Psoas muscle (tissue), 8 donors: ENCODE results near the gene PUDP. TPM values are rescaled to one million over a fixed set of nuclear protein-coding genes. Genes with fewer than 3 reads are reported as not detected.
A peak's percentile ranks its signal among the peaks of the same experiment; 100 is the strongest.
"Not testable (repeated sequence)": the region's sequence is repeated elsewhere in the genome, so short reads cannot be mapped to it uniquely, and the experiment has no call there.

ENCODE experiments used
- ATAC-seq, 4 donors: fragments of 200-7000 bp; cut with Tn5 transposase; one replicate each; pipeline ENCODE4 v1.9.1; 2020; ENCODE audit warnings: moderate library complexity in 3 of 4, mild to moderate bottlenecking in 2 of 4
- DNase-seq, 2 donors: peaks; one replicate each; pipeline ENCODE4 v3.0.0-alpha.2; 2020
- H3K27ac ChIP-seq: fragments of 200-600 bp; one replicate; pipeline ENCODE4 v1.8.0; 2022
- H3K27me3 ChIP-seq, 3 donors: fragments of 200-600 bp in 1 of 3; one replicate each; pipeline versions ENCODE4 v1.6.1 to v1.8.0; 2013 to 2022; ENCODE audit warnings: low read length in 2 of 3, mild to moderate bottlenecking in 2 of 3, moderate library complexity in 1 of 3; ENCODE audit not compliant: insufficient read depth in 3 of 3
- H3K36me3 ChIP-seq, 2 donors: fragments of 200-600 bp in 1 of 2; one replicate each; pipeline versions ENCODE4 v1.6.1 to v1.8.0; 2013 to 2022; ENCODE audit warnings: low read depth in 1 of 2, mild to moderate bottlenecking in 1 of 2, moderate library complexity in 1 of 2; ENCODE audit not compliant: insufficient read depth in 1 of 2
- H3K4me1 ChIP-seq: fragments of 200-600 bp; one replicate; pipeline ENCODE4 v1.8.0; 2022
- H3K4me3 ChIP-seq: fragments of 200-600 bp; one replicate; pipeline ENCODE4 v1.8.0; 2022; ENCODE audit warnings: mild to moderate bottlenecking
- H3K9me3 ChIP-seq: fragments of 200-600 bp; one replicate; pipeline ENCODE4 v1.8.0; 2022
- CTCF ChIP-seq: fragments of 200-600 bp; IDR thresholded peaks from one replicate; pipeline ENCODE4 v1.8.0; 2022; ENCODE audit warnings: antibody characterized with exemption
- WGBS, 3 donors: extraction: QIAGEN DNeasy Blood & Tissue Kit; methylation state at CpG; one replicate each; pipeline versions ENCODE4 v1.1.6 to v1.1.7; 2013; 5-methylcytosine and 5-hydroxymethylcytosine counted together
- intact Hi-C, 2 donors: fragments of 100-400 bp; cut with DNase I; formaldehyde crosslinking; loops; one replicate each; pipeline versions ENCODE4 v1.11.0 to v1.14.2; 2022
- polyA plus RNA-seq, 3 donors: library from polyadenylated mRNA; stranded (reverse); fragments of 200-250 nt; gene quantifications; one replicate each; pipeline ENCODE4 v1.2.3, GENCODE V29; 2013
- total RNA-seq, 4 donors: library from RNA; stranded (reverse); fragmentation: NEBNext Ultra II Directional in 2 of 4; extraction: Animal tissue kit (Norgen Biotek cat#: 25700) in 2 of 4; gene quantifications; one replicate each; pipeline versions ENCODE4 v1.2.1 to v1.2.4, GENCODE V29; 2021 to 2023
- donor health status: healthy with polysubstance abuse.
- donor health status: DM: no; HTN: no; CAD: no; lungs with moderate emphysema.
- donor health status: Bipolar disorder and iron deficiency.
- donor health status: healthy.
- donor health status: DM: yes; HTN: yes; CAD: no.
- donor health status: DM: no; HTN: no; CAD: no.
- donor health status: DM: no; HTN: no; CAD: no.
- donor health status: DM: yes; HTN: yes; CAD: no.

Gene PUDP
- total and polyA plus RNA-seq, 7 donors: 17.2 to 34.0 (median 21.4) TPM

DNA sequence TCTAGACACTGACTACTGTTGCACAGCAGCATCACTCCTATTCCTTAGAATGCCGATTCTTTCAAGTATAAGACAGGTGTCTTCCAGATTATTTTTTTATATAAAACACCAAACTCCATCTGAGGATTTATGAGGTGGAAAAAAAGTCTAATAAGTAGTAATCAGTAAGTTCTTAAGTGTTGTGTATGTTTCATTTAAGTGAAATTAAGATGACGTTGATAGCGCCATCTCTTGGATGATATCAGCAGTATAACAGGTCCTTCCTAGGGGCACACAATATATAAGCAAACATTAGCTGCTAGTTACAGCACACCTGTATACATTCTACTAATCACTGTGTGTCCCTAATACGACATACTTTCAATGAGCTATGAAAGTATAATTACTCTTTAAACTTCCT lies 100.0 kb downstream of the PUDP start:
- WGBS, 3 donors: 92 to 96% (median 93%) methylated on average over 4 of the region's 4 CpGs
- no peak overlapping the region for H3K27ac ChIP-seq
- H3K27me3 ChIP-seq: no peaks in the 10 kb centered on the region
- DNase-seq: no peak
- no peaks in the 10 kb centered on the region for H3K9me3 ChIP-seq
- no peak overlapping the region for H3K4me3 ChIP-seq
- no peak for ATAC-seq
- H3K4me1 ChIP-seq: peaks cover 5% of the 10 kb centered on the region
- H3K36me3 ChIP-seq: peaks cover 0 to 20% of the 10 kb centered on the region in 2 donors
- intact Hi-C loops: no loop called here
- TF ChIP-seq CTCF: no peak

DNA sequence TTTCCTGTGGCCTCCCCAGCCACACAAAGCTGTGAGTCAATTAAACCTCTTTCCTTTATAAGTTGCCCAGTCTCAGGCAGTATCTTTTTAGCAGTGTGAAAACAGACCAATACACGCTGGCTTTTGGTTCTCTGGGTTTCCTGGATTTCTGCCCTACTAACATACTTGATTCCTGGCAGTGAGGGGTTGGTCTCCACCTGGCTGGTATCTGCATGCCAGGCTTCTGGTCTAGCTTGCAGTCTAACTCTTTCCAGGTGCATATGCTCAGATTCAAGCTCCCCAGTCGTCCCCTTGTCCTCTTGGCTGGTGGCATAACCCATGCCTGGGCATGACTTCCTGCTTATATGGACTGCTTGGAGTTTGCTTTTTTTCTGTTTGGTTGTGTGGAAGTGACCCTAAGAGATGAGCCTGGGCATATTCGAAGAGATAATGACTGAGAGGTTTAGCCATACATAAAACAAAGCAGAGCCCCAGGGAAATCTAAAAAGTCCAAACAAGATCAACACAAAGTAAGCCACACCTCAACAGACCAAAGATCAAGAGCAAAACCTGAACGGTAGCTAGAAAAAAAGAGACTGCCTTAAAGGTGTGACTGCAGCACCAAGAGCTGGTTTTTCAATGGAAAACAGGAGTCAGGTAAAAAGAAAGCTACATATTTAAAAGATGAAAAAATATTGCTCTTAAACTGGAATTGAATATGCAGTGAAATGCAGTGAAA lies 102.6 kb downstream of the PUDP start:
- Histone ChIP-seq H3K4me1 (peaks cover 5% of the 10 kb centered on the region), H3K27me3 (no peaks in the 10 kb centered on the region), H3K27ac (no peak overlapping the region), H3K9me3 (no peaks in the 10 kb centered on the region), H3K36me3 (peaks cover 0 to 17% of the 10 kb centered on the region in 2 donors), H3K4me3 (no peak overlapping the region)
- ATAC-seq: no peak
- intact Hi-C loops: no loop called here
- no peak for DNase-seq
- no peak for TF ChIP-seq CTCF
- 49 to 66% (median 64%) methylated on average over 4 of the region's 4 CpGs for WGBS, 3 donors

DNA sequence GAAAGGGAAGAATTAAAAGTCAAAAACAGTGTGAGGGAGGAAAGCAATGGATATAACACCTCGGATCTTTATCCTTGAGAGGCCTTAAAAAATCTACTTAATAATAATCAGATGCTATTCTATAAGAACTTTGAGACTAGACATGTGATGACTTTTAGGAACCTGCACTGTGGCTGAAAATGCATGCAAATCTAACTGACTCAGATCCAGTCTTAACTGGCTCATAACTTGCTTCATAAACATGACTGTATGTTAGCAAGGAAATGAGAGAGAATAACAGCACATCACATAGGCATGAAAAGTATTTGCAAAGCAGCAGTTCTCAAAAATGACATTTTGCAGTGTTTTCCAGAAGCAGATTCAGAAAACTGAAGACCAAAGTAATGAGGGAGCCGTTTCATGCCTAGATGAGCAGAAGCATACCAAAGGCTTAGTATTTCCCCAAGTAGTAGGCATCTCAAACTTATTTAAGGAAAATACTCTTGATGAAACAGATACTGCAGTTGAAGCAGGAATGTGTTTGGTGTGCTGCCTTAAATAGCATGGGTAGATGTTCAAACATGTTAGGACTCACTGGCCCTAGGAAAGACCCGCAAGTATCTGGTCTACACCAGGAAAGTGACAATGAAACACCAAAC lies 104.0 kb downstream of the PUDP start:
- H3K4me3 ChIP-seq, H3K9me3 ChIP-seq, intact Hi-C loops, H3K27me3 ChIP-seq, H3K4me1 ChIP-seq, ATAC-seq, H3K36me3 ChIP-seq, H3K27ac ChIP-seq, DNase-seq: not testable (repeated sequence)
- WGBS, 3 donors: 59 to 70% (median 68%) methylated on average over 3 of the region's 3 CpGs

GRCh38 chrX:7028246-7028645 lies 119.7 kb downstream of the PUDP start:
- 32 to 40% (median 33%) methylated on average over 5 of the region's 5 CpGs for WGBS, 3 donors
- H3K27ac ChIP-seq: no peak overlapping the region
- ATAC-seq (peak in 1 of 4 donors; percentile 43), DNase-seq (no peak)
- H3K27me3 ChIP-seq: no peaks in the 10 kb centered on the region
- no peaks in the 10 kb centered on the region for H3K36me3 ChIP-seq
- H3K4me3 ChIP-seq: no peak overlapping the region
- no peaks in the 10 kb centered on the region for H3K4me1 ChIP-seq
- no peaks in the 10 kb centered on the region for H3K9me3 ChIP-seq
- TF ChIP-seq CTCF: no peak
- intact Hi-C loops: no loop called here

- H3K27ac ChIP-seq: no peak overlapping the region
- TF ChIP-seq CTCF: no peak
- DNase-seq (no peak), ATAC-seq (no peak)
- no peaks in the 10 kb centered on the region for H3K36me3 ChIP-seq
- H3K4me3 ChIP-seq: no peak overlapping the region
- no peaks in the 10 kb centered on the region for H3K27me3 ChIP-seq
- no peaks in the 10 kb centered on the region for H3K4me1 ChIP-seq
- intact Hi-C loops: no loop called here
- H3K9me3 ChIP-seq: no peaks in the 10 kb centered on the region
- 50 to 62% (median 56%) methylated on average over 8 of the region's 8 CpGs for WGBS, 3 donors
These were observed 120.9 kb downstream of the PUDP start for GRCh38 chrX:7027071-7027470.

DNA sequence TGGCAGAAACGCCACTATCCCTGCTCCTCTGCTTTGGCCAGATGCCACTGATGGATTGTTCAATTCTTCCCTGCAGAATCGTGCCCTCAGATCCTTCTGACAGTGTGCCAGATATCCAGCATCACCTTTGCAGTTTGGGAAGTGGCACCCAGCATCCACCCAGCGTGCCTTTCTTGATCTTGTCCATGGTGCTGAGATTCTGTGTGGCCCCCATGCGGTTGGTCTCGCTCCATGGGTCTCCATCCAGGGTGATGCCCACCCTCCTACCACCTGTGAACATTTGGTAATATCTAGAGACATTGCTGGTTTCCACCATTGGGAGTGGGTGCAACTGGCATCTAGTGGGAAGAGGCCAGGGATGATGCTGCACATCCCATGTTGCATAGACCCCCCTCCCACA lies 121.6 kb downstream of the PUDP start:
- H3K4me3 ChIP-seq, H3K27ac ChIP-seq: not testable (repeated sequence)
- WGBS, 3 donors: 82 to 92% (median 88%) methylated on average over 5 of the region's 5 CpGs

More for the DNA sequence above, 121.6 kb downstream of the PUDP start:
- intact Hi-C loops, DNase-seq, ATAC-seq, H3K9me3 ChIP-seq, H3K36me3 ChIP-seq, H3K4me1 ChIP-seq, H3K27me3 ChIP-seq: not testable (repeated sequence)
